ENCODE data around the gene ARHGAP15. TPM values are rescaled to one million over a fixed set of nuclear protein-coding genes. Genes with fewer than 3 reads are reported as not detected.

The ARHGAP15 gene
- total and polyA plus RNA-seq, 9 donors = 1.5 to 10.0 (median 2.6) TPM

DNA sequence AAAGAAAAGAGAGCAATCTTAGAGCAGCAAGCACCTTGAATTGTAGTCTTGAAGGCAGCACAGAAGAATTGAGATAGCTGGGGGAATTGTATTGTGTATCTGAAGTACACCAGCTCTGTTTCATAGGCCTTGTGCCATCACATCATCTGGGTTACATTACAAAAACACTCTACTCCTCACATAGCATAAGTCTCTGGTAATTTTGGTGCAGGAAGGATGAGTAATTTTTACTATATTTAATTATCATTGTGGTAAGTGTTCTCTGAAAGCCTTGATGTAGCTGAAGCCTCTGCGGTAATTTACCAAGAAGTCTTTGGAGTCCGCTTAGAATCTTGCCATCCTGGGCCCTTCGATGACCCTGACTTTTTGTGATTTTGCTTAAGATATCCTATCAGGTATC lies 291.1 kb downstream of the ARHGAP15 start:
- Histone ChIP-seq H3K27me3 (no peaks in the 10 kb centered on the region), H3K27ac (no peak overlapping the region), H3K4me1 (ENCODE audit: insufficient read depth) (no peaks in the 10 kb centered on the region), H3K36me3 (no peaks in the 10 kb centered on the region), H3K9me3 (no peaks in the 10 kb centered on the region), H3K4me3 (no peak overlapping the region)
- intact Hi-C loops (cut with DNase I) = no loop called here
- DNase-seq = no peak
- TF ChIP-seq, protein P1, sequence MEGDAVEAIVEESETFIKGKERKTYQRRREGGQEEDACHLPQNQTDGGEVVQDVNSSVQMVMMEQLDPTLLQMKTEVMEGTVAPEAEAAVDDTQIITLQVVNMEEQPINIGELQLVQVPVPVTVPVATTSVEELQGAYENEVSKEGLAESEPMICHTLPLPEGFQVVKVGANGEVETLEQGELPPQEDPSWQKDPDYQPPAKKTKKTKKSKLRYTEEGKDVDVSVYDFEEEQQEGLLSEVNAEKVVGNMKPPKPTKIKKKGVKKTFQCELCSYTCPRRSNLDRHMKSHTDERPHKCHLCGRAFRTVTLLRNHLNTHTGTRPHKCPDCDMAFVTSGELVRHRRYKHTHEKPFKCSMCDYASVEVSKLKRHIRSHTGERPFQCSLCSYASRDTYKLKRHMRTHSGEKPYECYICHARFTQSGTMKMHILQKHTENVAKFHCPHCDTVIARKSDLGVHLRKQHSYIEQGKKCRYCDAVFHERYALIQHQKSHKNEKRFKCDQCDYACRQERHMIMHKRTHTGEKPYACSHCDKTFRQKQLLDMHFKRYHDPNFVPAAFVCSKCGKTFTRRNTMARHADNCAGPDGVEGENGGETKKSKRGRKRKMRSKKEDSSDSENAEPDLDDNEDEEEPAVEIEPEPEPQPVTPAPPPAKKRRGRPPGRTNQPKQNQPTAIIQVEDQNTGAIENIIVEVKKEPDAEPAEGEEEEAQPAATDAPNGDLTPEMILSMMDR (IDR thresholded peaks at IDR 0.05) = no peak
- TF ChIP-seq POLR2A (IDR thresholded peaks at IDR 0.05) (no peak), EP300 (IDR thresholded peaks at IDR 0.05) (no peak)
- WGBS, 3 donors = 66 to 67% (median 66%) methylated on average over 3 of the region's 3 CpGs

DNA sequence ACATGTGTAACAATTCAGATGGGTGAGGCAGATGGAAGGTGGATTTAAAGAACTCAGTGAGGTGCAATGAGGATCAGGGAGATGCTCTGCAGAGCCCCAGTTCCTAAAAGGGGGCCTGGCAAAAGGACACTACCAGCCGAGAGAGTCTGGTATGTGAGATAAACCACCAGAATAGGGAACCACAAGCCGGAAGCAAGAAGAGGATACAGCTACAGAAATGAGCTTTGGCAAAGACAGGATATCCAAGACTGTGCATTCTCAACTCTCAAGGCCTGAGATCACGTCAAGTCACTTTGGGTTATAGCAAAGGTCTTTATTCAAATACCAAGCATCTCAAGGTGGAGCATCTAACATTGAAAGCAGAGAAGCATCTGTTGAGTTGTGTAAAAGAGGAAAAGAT lies 293.5 kb downstream of the ARHGAP15 start:
- H3K4me3 ChIP-seq = no peak overlapping the region
- H3K27ac ChIP-seq = no peak overlapping the region
- TF ChIP-seq POLR2A (IDR thresholded peaks at IDR 0.05) = no peak
- TF ChIP-seq EP300 (IDR thresholded peaks at IDR 0.05) = no peak
- TF ChIP-seq, protein P1 (IDR thresholded peaks at IDR 0.05) = no peak
- 89 to 94% (median 94%) methylated on average over 3 of the region's 3 CpGs for whole genome bisulfite sequencing, 3 donors
- no peaks in the 10 kb centered on the region for H3K4me1 ChIP-seq (ENCODE audit: insufficient read depth)
- H3K9me3 ChIP-seq = no peaks in the 10 kb centered on the region
- no peaks in the 10 kb centered on the region for H3K27me3 ChIP-seq
- DNase-seq = no peak
- intact Hi-C loops (cut with DNase I) = no loop called here
- H3K36me3 ChIP-seq = no peaks in the 10 kb centered on the region

DNA sequence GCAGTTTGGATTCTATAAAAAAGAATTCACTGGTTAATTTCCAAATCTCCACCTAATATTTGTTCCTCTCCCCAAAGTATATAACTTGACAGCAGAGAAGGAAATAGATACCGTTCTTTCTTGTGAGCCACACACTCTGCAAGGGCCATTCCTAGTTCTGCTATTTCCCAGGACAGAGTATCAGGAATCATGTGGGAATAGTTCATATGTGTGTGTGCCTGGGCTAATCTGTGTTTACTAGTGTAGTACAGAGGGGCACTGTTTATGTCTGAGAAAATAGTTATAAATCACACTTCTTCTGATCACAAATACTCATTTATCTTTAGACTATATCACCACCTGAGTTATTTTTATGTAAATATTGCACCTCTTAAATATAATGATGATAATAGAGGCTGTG lies 296.7 kb downstream of the ARHGAP15 start:
- Histone ChIP-seq H3K27ac (no peak overlapping the region), H3K9me3 (no peaks in the 10 kb centered on the region), H3K4me1 (ENCODE audit: insufficient read depth) (no peaks in the 10 kb centered on the region), H3K27me3 (no peaks in the 10 kb centered on the region), H3K4me3 (no peak overlapping the region), H3K36me3 (no peaks in the 10 kb centered on the region)
- TF ChIP-seq POLR2A (IDR thresholded peaks at IDR 0.05) = no peak
- TF ChIP-seq, protein P1 (IDR thresholded peaks at IDR 0.05) = no peak
- no peak for TF ChIP-seq EP300 (IDR thresholded peaks at IDR 0.05)
- WGBS, 3 donors = 65 to 93% (median 88%) methylated on average over 1 of the region's 1 CpG
- no peak for DNase-seq
- intact Hi-C loops (cut with DNase I) = no loop called here

DNA sequence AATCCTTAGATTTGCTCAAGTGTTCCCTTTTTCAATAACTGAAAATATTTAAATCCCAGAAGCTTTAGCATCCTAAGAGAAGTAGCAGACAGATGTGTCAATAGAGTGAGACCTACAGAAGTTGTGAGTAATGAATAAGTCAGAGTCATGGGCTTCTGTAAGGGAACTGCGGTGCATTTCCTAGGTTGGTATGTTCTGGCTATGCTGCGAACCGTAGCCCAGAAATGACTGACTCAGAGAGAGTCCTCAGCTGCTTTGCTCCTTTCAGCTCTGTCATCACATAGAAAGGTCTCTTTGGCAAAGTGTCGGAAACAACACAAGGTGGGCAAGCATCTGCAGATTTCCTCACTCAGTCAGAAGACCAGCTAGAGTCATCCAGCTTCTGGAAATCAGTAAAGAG lies 297.1 kb downstream of the ARHGAP15 start:
- WGBS, 3 donors = 94 to 96% (median 95%) methylated on average over 4 of the region's 4 CpGs
- intact Hi-C loops (cut with DNase I) = no loop called here
- no peak for DNase-seq
- TF ChIP-seq EP300 (IDR thresholded peaks at IDR 0.05) (no peak), POLR2A (IDR thresholded peaks at IDR 0.05) (no peak)
- TF ChIP-seq, protein P1 (IDR thresholded peaks at IDR 0.05) = no peak
- Histone ChIP-seq H3K36me3 (no peaks in the 10 kb centered on the region), H3K27ac (no peak overlapping the region), H3K4me3 (no peak overlapping the region), H3K9me3 (no peaks in the 10 kb centered on the region), H3K4me1 (ENCODE audit: insufficient read depth) (no peaks in the 10 kb centered on the region), H3K27me3 (no peaks in the 10 kb centered on the region)

DNA sequence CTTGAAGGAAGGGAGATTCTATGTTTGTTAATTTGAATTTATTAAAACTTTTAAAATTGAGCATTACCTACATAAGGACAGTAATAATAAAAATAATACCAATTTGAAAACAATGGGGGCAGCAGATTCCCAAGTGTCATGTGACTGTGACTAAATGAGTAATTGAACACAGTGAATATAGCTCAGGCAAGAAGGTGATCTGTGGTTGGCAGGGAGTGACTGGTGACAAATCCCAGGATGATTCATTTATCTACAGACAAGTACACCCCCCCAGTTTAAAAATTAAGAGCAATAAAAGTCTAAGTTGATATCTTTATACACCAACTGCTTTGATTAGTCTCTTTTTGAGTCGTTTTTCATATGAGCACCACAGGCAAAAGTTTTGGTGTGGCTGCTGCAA lies 299.5 kb downstream of the ARHGAP15 start:
- no peaks in the 10 kb centered on the region for H3K4me1 ChIP-seq (ENCODE audit: insufficient read depth)
- no peak for DNase-seq
- WGBS, 3 donors = 68 to 76% (median 75%) methylated on average over 1 of the region's 1 CpG
- H3K27ac ChIP-seq = no peak overlapping the region
- no peaks in the 10 kb centered on the region for H3K27me3 ChIP-seq
- intact Hi-C loops (cut with DNase I) = no loop called here
- H3K4me3 ChIP-seq = no peak overlapping the region
- H3K9me3 ChIP-seq = no peaks in the 10 kb centered on the region
- no peak for TF ChIP-seq EP300 (IDR thresholded peaks at IDR 0.05)
- no peaks in the 10 kb centered on the region for H3K36me3 ChIP-seq
